NOMO-1 (cell line): ENCODE data around the gene FLNB.
A peak's percentile ranks its signal among the peaks of the same experiment; 100 is the strongest.
"Not testable (repeated sequence)": the region's sequence is repeated elsewhere in the genome, so short reads cannot be mapped to it uniquely, and the experiment has no call there.

ENCODE experiments used
- DNase-seq, 2 experiments: peaks; one replicate each; lab custom pipeline; 2025; ENCODE audit not compliant: unreplicated experiment in 2 of 2; lab: John Stamatoyannopoulos, UW

The FLNB gene

DNA sequence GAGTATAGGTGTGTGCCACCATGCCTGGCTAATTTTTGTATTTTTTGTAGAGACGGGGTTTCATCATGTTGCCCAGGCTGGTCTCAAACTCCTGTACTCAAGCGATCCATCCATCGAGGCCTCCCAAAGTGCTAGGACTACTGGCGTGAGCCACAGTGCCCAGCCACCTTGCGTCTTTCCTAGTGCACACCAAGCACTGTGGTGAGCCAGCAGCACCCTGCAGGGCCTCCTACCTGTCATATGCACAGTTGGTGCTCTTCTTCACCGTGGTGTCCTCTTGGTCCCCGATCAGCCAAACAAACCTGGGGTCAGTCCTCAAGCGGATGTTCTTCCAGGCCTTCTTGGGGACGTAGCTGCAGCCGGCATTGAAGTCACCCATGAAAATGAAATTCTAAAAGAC, 189.4 kb downstream of the FLNB start:
- no peak for DNase-seq

DNA sequence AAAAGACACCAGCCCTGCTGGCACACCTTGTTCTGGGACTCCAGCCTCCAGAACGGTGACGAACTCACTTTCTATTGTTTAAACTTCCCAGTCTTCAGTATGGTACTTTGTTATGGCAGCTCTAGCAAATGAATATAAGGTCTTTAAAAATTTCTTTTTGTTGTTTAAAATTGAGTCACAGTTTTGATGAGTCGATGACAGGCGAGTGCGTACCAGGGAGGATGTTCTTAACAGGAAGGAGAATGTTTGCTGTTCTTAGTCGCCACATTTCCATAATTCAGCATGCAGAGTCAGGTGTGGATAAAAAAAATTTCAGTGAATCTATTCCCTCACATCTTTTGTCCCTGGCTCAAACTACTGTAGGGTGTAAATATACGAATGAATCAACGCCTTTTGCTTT, 190.1 kb downstream of the FLNB start:
- no peak for DNase-seq

DNA sequence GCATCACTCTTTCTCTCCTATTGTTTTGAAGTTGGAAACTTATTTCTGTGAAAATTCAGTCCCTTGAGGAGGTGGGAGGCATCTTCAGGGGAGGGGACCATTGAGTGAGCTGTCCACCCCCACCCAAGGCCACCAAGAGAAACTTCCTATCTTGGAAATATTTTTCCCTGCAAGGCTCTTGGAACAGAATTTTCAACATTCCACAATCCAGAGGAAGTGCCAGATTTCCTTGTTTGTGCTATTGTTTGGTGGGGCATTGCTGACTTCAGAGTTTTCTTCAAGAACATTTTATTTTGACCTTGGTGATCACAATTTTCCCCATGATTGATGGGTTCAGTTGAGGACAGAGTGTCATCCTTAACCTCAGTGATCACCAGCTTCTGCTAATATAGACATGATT, 190.6 kb downstream of the FLNB start:
- no peak for DNase-seq

DNA sequence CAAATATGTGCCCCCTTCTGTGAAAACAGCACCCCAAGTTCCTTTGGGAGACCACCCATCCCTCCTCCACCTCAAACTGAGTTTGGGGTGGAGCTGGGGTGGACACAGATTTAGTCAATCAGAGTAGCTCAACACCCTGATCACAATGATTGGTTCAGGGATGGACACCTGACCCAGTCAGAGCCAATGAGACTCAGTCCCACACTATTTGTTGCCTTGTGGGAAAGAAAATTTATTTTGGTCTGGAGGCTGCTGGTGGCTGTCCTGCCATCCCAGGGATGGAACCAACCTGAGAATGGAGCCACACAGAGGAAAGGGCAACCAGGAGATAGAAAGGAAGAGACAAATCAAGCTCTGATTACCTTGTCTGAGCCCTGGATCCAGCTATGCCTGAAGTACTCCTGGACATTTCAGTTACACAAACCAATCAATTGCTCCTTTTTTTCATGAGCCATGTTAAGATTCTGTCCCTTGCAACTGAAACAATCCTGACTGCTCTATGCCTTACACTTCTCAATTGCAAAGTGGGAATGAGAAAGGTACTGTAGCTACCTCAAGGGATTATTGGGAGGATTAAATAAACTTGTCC, 192.0 kb downstream of the FLNB start:
- no peak for DNase-seq

DNA sequence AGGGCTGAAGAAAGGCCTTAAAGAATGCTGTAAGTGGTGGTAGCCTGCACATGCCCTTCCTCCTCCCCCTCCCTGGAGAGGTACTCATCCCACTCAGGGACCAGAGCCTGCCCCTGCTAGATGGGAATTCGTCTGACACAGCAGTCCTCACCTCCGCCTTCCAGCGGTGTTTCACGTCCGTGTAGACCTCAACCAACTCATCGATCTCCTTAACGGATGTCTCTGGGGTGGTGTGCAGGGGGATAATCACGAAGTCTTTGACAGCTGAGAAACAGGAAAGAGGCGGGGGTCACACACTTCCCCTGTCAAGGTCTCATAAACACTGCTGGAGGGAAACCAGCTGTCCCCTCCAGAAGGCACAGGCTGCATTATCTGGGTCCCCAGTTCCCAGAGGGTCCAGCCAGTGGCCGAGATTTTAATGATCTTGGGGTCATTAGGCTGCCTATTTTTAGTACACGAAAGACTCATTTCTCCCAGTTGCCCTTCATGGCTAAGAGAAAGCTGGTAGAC, 192.7 kb downstream of the FLNB start:
- no peak for DNase-seq

DNA sequence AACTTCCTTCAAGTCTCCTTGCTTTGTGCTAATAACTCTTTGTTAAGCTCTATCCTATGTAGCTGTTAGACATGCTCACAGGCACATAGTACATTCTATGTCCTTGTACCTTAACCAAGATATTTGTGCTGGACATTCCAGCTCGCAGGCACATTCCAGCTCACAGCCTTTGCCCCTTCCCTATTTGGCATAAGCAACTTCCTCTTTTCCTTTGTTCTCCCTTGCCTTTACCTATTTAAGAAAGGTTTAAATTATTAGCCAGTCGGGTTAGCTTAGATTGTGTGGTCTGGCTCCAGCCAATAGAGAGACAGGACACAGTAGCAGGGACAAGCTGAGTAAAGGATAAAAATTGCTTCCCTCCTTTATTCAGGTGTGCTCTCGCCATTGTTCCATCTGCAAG, 193.2 kb downstream of the FLNB start:
- DNase-seq = not testable (repeated sequence)

DNA sequence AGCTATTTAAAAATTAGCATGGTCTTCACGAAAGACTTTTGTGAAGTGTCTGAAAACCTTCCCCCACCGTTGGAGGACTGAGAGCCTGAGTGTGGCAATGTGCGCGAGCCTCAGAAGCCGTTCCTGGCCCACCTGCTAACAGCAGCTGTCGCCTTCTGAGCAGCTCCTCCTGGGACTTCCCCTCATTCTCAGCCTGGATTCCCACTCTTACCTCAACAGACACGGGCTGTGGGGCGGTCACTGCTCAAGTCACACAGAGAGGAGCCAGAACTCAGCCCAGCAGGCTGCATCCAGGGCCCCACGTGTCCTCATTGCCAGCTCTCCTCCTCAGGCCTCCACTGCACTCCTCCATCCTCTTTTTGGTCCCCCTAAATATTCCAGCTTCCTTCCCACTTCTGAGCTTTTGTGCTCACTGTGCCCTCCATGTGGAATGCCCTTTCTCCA, 194.7 kb downstream of the FLNB start:
- DNase-seq = no peak

DNA sequence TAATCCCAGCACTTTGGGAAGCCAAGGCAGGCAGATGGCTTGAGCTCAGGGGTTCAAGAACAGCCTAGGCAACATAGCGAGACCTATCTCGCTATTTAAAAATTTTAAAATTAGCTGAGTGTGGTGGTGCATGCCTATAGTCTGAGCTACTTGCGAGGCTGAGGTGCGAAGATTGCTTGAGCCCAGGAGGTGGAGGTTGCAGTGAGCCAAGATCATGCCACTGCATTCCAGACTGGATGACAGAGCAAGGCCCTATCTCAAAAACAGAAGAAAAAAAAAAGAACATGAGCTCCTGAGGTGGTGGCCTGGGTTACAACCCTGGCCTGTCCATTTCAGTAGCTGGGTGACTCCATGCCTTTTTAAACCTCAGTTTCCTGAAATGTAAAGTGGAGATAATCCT, 195.3 kb downstream of the FLNB start:
- DNase-seq = no peak

DNA sequence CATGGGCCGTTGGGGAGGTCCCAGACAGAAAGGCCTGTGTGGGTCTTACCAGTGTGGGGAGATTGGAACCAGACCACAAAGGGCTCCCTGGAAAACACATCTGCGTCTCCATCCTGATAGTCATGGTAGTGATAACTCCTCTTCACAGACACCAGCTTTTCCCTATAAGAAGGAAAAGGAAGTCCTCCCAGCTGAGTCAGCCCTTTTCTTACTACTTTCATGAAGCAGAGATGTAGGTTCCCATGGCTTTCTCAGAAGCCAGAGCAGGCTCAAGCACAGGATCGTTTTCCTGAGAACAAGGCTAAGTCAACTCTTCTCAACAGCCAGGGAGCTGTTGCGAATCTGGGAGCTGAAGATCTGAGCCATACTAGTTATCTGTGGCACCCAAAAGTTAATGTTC, 196.5 kb downstream of the FLNB start:
- no peak for DNase-seq

DNA sequence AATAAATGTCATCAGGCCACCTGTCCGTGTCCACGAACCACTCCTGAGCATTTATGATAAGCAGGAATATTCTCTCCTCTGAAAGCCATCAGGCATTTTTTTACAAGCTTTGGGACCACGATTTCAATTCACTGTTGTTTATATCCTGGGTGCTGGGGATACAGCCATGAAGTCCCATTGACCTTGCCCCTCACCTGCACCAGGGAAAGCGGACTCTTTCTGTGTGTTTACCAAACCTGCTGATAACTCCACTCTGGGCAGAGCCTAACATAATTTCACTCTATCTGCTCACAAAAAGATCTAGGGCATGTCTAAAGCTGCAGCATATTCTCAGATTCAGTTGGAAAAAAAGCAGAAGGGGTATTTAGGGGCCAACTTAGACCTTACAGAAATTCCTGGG, 197.8 kb downstream of the FLNB start:
- DNase-seq = no peak

DNA sequence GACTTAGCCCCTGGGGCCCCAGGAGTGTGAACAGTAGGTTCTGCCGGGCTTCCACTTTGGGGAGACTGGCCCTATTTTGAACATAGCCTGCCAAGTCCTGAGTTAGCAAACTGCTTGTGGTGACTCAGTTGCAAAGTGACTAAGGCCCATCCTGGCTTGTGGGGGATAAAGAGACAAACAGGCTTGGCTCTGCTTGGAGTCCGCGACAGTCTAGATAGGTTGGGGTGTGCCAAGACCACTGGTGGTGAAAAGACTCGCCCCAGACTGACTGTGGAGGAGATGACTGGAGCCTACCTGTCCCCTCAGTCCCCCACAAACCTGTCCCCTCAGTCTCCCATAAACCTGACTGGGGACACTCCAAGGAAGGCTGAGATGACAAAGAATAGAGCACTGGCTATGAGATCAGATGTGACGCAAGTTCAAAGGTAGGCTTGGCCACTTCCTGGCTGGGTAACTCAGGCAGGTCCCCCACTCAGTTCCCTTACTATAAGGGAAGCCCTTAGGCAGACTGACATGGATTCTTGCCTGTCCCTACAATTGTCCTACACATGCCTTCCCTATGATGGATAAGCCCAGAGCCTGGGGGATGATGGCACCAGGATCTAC, 198.3 kb downstream of the FLNB start:
- DNase-seq = no peak

DNA sequence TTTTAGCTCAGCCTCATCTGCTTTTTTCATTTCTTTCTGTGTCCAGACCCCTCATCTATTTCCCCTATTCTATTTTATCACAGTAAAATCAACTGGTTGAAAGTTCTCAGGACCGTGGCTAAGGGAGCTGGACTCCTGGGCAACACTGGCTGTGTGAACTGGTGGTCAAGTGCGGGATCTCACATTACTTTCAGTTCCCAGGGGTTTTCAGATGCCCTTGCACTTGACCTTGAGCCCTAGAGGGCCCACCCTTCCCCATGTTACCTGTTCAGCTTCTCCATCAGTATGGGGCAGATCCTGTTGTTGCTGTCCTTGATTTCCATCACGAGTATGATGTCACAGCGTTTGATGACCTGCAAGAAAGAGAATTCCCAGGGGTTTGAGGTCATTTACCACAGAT, 199.7 kb downstream of the FLNB start:
- no peak for DNase-seq

DNA sequence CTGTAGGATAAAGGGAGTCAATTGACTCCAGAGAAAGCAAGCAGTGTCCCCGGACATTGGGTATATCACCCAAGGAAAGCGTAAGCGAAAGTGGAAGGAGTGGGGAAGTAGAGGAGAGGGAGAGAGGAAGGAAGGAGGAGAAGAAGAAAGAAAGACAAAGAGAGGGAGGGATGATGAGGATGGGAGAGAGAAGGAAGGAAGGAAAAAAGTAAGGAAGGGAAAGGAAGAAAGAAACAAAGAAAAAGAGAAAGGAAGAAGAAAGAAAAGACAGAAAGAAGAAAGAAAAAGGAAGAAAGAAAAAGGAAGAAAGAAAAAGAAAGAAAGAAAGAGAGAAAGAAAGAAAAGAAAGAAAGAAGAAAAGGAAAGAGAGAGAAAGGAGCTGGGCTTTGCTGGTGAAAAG, 201.7 kb downstream of the FLNB start:
- DNase-seq = no peak

DNA sequence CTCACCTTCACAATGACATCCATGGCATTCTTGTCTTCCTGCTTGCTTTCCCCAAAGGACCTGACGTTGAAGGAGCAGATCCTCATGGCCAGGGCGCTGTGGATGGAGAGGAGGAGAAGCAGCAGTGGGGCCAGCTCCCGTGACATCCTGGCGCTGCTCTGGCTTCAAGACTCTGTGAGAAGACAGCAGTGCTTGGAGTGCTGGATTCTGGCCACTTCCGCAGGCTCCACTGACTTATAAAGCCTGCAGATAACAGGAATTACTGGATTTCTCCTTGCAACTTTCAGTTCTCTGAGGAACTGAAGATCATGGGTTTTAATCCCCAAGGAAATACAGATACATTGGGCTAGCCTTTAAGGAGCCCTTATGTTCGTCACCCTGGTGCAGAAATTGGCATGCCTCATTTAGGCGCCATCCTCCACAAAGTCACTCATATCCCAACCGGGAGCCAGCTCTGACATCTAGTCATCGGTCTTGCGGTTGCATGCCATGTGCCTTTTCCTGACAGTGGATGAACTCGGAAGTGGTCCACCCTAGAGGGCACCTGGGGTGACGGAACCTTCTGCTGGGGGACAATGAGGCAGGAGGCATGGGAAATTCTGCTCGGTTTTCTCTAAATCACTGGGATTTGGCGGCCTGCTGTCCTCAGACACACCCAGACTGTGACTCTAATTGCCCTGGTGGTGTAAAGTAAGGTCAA, 202.7 kb downstream of the FLNB start, which contains the start of gene DNASE1L3:
TSS of gene DNASE1L3 (minus strand) at position 212 of the 700 bp plus-strand sequence. CDS start at position 146, 66 bp downstream.
- DNase-seq = no peak

DNA sequence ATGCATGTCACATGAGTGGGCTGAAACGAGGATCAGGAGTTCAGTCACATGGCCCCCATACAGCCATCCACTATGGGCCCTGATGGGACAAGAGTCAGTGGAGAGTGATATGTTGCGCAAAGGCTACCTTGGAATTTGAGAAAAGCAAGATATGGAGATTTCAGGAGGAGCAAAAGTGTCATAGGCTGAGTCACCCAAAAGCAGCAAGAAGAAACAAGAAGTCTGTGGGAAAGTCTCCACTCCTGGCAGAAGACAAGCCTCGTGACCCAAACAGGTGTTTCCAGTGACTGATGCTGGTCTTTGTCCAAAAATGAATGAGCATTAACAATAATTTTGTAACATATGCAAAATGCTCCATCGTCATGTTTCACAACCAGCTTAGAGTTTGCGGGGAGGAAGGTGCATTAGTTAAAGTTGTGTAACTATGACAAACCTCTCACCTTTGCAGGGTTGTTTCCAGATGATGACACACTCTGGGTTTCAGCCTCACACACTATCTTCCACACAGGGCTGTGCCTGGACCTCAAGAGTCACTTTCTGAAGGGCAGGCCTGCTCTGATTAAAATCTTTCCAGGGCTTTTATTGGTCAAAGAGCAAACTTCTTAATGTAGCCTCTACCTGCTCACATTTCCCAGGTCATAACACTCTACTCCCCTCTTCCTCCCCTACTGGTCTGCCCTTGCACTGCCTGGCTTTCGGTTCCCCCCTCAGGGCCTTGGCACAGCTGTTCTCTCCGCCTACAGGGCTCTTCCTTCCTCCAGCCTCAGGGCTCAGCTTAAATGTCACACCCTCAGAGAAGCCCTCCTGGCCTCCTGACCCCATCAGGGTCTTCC, 206.5 kb downstream of the FLNB start:
- peak; percentile 50 to 68 for DNase-seq

DNA sequence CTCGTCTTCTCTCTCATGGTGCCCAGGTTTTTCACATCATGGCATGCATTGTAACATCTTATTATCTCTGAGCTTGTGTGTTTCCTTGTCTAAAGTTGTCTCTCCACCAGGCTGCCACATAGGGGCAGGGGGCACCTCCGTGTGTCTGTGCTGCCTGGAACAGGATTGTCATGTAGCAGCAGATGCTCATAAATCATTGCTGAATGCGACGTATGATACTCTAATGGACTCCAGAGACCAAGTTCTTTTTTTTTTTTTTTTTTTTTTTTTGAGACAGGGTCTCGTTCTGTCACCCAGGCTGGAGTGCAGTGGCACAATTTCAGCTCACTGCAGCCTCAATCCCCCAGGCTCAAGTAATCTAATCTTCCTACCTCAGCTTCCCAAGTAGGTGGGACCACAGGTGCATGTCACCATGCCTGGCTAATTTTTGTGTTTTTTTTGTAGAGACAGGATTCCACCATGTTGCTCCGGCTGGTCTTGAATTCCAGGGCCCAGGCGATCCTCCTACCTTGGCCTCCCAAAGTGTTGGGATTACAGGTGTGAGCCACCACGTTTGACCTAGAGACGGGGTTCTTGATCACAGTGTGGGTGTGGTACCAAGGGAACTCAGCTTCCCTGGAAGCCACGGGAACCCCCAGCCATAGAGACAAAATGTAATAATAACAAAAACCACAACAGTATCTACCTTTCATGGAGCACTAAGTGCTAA, 207.2 kb downstream of the FLNB start:
- no peak for DNase-seq

DNA sequence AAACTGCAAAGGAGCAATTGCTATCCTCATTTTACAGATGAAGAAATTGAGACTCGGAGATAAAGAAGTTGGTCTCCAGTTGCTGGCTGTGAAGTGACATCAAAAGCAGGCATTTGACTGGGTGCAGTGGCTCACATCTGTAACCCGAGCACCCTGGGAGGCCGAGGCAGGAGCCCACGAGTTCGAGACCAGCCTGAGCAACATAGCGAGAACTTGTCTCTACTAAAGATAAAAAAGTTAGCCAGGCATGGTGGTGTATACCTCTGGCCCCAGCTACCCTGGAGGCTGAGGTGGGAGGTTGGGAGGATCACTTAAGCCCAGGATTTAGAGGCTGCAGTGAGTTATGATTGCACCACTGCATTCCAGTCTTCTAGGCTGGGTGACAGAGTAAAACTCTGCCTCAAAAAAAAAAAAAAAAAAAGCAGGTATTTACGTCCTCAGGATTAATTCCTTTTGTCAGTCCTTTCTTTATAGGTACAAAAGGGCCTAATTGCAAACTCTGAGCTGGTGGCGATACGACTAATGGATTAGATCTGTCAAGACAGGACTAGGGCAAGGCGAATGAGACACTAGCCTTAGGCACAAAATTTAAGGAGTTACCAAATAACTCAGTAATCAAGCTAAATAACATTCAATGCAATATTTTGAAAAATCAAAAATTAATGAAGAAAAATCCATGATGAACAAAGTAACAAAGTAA, 208.4 kb downstream of the FLNB start:
- DNase-seq = no peak

DNA sequence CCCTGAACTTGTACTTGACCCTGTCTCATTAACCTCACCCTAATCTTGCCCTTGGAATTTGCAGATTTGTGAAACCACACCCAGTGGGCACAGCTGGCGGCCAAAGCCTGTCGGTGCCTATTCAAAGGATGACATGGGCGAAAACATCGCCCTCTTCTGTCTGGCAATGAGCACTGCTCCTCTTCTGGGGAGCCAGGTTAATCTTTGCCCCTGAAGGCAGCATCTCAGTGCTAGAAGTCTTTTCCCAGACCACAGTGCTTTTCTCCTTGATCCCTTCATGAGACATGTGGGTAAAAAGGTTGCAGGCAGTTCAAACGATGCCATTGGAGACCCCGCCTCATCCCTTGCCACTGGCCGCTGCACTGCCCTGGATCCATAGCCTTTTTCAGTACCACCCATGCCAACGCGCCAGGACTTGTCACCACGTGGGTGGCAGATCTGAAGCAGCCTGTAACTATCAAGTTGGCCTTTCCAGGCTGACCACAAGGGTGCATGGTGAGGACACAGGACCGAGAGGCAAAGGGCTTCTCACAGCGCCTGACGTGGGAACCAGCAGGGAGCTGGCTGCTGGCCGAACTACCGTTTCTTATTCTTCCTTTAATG, 209.1 kb downstream of the FLNB start:
- DNase-seq = peak; percentile 65 to 67

DNA sequence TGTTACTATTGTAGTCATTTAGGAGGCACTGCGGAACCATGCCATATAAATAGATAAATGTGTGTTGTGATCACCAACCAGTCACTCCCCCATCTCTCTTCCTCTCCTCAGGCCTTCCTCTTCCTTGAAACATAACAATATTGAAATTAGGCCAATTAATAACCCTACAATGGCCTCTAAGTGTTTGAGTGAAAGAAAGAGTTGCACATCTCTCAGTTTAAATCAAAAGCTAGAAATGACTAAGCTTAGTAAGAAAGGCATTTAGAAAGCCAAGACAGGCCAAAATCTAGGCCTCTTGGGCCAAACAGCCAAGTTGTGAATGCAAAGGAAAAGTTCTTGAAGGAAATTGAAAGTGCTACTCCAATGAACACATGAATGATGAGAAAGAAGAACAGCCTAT, 210.7 kb downstream of the FLNB start:
- no peak for DNase-seq
